ENCODE measurements around the gene PSPH. TPM values are rescaled to one million over a fixed set of nuclear protein-coding genes. Genes with fewer than 3 reads are reported as not detected.

The PSPH gene
- polyA plus RNA-seq, 1 of the 3 experiments (the other 2 are of a cell fraction): 50.5 TPM

DNA sequence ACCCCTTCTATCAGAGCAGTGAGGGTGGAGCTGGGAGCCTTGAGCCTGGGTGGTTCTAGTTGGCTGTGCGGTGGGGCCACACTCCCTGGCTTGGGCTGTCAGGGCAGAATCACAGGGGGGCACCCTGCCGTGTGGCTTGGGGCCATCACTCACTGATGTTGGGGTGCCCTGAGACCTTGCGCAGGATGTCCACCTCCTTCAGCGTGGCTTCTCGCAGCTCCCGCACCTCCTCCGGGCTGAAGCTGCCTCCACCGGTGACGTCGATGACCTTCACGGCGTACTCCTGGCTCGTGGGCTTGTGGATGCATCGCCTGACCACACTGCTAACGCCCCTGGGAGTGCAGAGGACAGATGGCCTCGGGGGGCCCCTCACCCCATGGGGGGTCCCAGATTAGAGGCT, 36.2 kb upstream of the PSPH start (continued):
- TF ChIP-seq NRF1 (IDR thresholded peaks at IDR 0.05; ENCODE audit: low read depth, low read length) (no peak), RAD21 (IDR thresholded peaks at IDR 0.05; ENCODE audit: low read length) (no peak), ELF1 (IDR thresholded peaks at IDR 0.05) (no peak), CHD2 (IDR thresholded peaks at IDR 0.05; ENCODE audit: low read length, partially characterized antibody) (no peak), NFIC (IDR thresholded peaks at IDR 0.05; ENCODE audit: borderline replicate concordance) (no peak)
- TF ChIP-seq, protein P1, sequence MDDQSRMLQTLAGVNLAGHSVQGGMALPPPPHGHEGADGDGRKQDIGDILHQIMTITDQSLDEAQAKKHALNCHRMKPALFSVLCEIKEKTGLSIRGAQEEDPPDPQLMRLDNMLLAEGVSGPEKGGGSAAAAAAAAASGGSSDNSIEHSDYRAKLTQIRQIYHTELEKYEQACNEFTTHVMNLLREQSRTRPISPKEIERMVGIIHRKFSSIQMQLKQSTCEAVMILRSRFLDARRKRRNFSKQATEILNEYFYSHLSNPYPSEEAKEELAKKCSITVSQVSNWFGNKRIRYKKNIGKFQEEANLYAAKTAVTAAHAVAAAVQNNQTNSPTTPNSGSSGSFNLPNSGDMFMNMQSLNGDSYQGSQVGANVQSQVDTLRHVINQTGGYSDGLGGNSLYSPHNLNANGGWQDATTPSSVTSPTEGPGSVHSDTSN (IDR thresholded peaks at IDR 0.05): no peak

DNA sequence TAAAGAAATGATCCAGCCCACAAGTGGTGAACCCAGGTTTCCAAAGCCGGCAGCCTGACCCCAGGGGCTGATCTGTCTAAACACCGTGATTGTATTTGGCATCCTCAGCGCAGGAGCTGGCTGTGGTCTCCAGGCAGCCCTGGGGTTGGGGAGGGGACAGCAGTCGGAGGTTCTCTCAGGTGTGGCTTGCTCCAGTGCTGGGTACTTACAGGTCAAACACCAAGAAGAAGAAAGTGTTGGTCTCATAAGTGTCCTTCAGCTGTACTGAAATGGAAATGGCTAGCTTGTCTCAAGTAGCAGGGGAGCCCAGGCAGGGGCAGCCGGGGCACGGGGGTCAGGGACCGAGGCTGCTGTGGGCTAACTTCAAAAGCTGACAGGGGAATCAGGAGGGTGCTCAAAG, 35.5 kb upstream of the PSPH start:
- peaks cover 0 to 17% of the 10 kb centered on the region in 2 experiments; a peak in 1 of 4 replicates for H3K4me1 ChIP-seq (ENCODE audit: control insufficient read depth in 1 of 2, insufficient read depth in 2 of 2, low read depth in 1 of 2, low read length in 1 of 2)
- H3K36me3 ChIP-seq (replicated peaks in 1 of 2; ENCODE audit: control insufficient read depth in 1 of 2, insufficient read depth in 2 of 2, low read length in 1 of 2): peaks cover 2 to 17% of the 10 kb centered on the region in 2 experiments
- no peaks in the 10 kb centered on the region for H4K20me1 ChIP-seq (ENCODE audit: insufficient read depth)
- no peaks in the 10 kb centered on the region for H3K9me2 ChIP-seq
- ChIA-PET CTCF (interaction anchor here (1.4 kb wide), 1 partner anchor 12 kb away, joined by 7 read pairs; no protein-coding TSS in a partner anchor), POLR2A (no interaction called here)
- no peaks in the 10 kb centered on the region for H3K9me3 ChIP-seq
- H3K4me2 ChIP-seq: no peak overlapping the region
- no peak overlapping the region for H3K4me3 ChIP-seq (ENCODE audit: low read depth in 2 of 2, low read length in 1 of 2)
- no peak overlapping the region for H3K27ac ChIP-seq (ENCODE audit: low read depth in 2 of 2, low read length in 1 of 2)
- H3K9ac ChIP-seq: no peak overlapping the region
- no peaks in the 10 kb centered on the region for H3F3A ChIP-seq (replicated peaks; ENCODE audit: insufficient read depth)
- TF ChIP-seq RCOR1 (IDR thresholded peaks at IDR 0.05; ENCODE audit: low read length) (no peak), POLR2AphosphoS5 (IDR thresholded peaks at IDR 0.05; ENCODE audit: low read depth, low read length) (no peak), CHD2 (IDR thresholded peaks at IDR 0.05; ENCODE audit: low read length, partially characterized antibody) (no peak), NRF1 (IDR thresholded peaks at IDR 0.05; ENCODE audit: low read depth, low read length) (no peak), JUND (IDR thresholded peaks at IDR 0.05) (no peak), TAF1 (IDR thresholded peaks at IDR 0.05; ENCODE audit: borderline replicate concordance, low read depth, low read length) (no peak)
- TF ChIP-seq, protein P1 (IDR thresholded peaks at IDR 0.05): no peak
- TF ChIP-seq, protein P2, sequence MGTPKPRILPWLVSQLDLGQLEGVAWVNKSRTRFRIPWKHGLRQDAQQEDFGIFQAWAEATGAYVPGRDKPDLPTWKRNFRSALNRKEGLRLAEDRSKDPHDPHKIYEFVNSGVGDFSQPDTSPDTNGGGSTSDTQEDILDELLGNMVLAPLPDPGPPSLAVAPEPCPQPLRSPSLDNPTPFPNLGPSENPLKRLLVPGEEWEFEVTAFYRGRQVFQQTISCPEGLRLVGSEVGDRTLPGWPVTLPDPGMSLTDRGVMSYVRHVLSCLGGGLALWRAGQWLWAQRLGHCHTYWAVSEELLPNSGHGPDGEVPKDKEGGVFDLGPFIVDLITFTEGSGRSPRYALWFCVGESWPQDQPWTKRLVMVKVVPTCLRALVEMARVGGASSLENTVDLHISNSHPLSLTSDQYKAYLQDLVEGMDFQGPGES (IDR thresholded peaks at IDR 0.05; ENCODE audit: low read depth, low read length): no peak
- H3K27me3 ChIP-seq (ENCODE audit: insufficient read depth): no peaks in the 10 kb centered on the region
- H3K79me2 ChIP-seq (ENCODE audit: insufficient read depth): no peaks in the 10 kb centered on the region
- WGBS (ENCODE audit: low lambda C conversion rate): 96% methylated on average over 7 of the region's 7 CpGs
- no peak overlapping the region for H2AFZ ChIP-seq (ENCODE audit: low read depth)
- no peak for DNase-seq
